Effector CD4-positive, alpha-beta T cell (primary cell): ENCODE results near the gene FDXACB1.

Experiments
- DNase-seq: peaks from one replicate; pipeline ENCODE4 v3.0.0-alpha.2; 2020
- total RNA-seq: gene quantifications from one replicate; lab custom pipeline; 2026; lab: John Stamatoyannopoulos, UW

FDXACB1 gene, protein sequence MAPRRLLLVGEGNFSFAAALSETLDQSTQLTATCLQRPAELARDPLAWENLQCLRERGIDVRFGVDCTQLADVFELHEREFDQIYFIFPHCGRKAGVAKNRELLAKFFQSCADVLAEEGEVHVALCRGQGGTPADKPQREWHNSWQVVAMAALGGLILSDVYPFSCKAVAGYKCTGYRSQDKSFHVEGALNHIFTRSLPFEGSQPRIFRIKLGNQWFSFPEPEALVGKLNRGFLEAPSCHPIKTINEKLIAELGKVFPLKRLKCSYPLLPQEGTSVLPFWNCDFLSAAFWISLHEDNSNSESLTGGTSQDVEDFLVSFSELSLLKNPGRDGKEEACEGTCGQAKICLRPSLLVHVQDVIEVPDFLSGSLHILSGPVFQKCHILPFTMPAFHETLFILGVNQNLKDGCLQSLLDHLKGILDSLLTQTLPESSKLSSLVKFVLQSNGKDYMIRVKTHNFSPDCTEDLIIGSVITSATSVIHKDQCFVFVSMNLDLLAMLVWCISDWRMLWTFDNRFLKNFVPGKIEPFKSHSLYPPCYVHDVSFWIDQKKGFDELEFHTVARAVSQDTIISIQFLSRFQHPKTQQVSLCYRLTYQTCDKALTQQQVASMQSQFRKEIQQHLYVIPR
- total RNA-seq = 1.7 reads per million

- DNase-seq = peak; percentile 96
These were observed at the start of gene FDXACB1, which contains the start of gene CFAP68 for GRCh38 chr11:111878849-111879636. Gene FDXACB1, minus strand, starts transcription at chr11:111879165. Its CDS starts 33 bp downstream, at chr11:111879132. Gene CFAP68, plus strand, starts transcription at chr11:111879541. Its CDS starts 20 bp downstream, at chr11:111879561.

GRCh38 chr11:111926505-111927391 is 47.8 kb upstream of the FDXACB1 start:
- DNase-seq = peak; percentile 91

DNA sequence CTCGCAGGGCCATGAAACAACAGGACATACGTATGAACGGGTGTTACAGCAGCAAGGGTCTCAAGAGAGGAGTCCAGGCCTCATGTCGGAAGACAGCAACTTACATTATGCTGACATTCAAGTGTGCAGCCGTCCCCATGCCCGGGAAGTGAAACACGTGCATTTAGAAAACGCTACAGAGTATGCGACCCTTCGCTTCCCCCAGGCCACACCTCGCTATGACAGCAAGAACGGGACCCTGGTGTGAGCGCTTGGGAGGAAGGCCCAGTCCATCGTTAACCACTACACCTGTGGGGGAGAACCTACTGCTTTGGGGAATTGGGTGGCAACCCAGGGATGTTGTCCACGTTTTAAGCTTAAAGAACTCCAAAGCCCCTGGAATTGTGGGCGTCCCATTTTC is 47.0 kb upstream of the FDXACB1 start:
- DNase-seq = no peak

- DNase-seq = no peak
These were observed 45.0 kb upstream of the FDXACB1 start for GRCh38 chr11:111923951-111924350.

DNA sequence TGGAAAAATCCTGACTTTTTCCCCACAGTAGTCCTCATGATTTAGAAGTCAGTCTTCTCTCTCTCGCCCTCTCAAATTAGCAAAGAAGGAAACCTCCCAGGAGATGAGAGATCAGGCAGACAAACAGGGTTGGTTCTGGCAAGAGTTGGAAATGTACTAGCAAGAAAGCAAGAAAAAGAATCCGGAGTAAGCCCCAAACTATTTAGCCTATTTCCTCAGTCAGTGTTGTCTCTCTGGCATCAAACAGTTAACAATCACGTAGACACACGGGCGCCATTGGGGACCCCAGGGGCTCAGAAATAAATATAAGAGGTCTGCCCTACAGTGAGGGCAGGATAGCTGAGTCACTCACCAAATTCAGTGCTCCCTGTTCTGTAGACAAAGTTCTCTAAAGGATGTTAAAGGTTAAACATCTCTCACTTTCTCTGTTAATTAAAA is 44.4 kb upstream of the FDXACB1 start:
- DNase-seq = no peak

DNA sequence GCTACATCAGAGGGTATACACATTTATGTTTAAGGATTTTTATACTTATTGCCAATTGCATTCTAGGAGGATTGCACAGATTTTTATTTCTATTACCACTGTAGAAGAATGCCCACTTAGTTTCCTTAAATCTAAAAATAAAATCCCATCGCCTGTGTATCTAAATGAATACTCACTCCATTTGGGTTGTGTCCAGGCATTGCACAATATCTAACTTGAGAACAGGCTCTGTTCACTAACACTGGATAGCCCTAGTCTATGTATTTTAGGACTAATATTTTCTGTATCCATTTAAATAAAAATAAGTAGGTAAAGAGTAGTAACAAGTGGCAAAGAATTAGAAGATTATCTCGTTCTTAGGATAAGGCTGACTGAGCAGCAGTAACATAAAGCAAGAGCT is 43.8 kb upstream of the FDXACB1 start:
- no peak for DNase-seq

DNA sequence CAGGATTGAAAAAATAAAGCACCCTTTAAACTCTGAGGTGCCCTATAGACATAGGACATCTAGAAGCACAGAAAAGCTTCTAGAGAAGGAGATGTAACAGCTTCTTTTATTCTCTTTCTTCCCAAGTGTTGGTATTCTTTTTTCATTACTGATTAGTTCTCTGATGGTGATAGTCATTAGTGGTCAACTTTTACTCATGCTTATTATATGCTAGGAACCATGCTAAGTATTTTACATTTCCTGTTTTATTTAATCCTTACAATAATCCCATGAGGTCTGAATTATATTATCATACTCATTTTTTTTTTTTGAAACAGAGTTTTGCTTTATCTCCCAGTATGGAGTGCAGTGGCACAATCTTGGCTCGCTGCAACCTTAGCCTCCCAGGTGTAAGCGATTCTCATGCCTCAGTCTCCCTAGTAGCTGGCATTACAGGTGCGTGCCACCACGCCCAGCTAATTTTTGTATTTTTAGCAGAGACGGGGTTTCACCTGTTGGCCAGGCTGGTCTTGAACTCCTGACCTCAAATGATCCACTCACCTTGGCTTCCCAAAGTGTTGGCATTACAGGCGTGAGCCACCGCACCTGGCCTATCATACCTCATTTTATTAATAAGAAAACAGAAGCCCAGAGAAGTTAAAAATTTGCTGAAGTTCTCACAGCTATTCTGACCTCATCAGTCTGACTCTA is 42.7 kb upstream of the FDXACB1 start:
- DNase-seq = no peak

GRCh38 chr11:111920908-111921307 is 41.9 kb upstream of the FDXACB1 start:
- DNase-seq = no peak

DNA sequence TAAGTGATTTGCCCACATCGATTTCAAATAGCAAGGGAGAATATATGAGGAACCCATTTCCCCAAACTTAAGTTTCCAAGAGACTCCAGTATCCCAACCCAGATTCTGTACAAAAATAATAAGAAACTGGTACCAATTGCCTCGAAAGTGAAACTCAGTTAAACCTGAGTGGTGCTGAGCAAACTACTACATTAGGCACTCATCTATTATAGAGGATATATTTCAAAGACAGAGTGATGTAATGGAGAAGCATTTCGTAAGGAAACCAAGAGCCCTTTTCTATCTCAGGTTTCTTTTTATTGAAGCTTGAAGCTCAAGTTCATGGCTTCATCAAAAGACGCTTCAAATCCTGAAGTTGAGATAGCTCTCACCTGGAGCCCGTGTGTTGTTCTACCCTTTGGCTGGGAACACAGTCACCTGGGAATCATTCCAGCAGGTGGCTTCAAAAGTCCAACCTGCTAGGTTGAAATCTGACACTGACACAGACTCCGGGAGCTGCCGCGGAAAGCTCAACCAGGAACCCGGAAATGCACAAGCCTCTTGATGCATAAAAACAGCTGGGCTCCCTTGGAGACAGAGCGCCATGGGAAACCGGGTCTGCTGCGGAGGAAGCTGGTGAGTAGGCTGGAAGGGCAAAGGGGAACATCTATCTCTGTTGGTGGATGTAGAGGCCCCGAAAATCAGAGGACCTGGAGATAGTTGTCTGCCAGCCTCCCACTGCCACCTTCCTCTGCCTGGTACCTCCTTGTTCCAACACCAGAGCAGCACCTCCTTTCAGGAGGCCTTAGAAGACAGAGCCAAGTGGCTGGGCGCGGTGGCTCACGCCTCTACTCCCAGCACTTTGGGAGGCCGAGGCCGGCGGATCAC is 39.7 kb upstream of the FDXACB1 start, which contains the start of gene C11orf52:
C11orf52 (plus strand) TSS at position 524 of the 867 bp plus-strand sequence; CDS start at position 584, 60 bp downstream.
- no peak for DNase-seq

DNA sequence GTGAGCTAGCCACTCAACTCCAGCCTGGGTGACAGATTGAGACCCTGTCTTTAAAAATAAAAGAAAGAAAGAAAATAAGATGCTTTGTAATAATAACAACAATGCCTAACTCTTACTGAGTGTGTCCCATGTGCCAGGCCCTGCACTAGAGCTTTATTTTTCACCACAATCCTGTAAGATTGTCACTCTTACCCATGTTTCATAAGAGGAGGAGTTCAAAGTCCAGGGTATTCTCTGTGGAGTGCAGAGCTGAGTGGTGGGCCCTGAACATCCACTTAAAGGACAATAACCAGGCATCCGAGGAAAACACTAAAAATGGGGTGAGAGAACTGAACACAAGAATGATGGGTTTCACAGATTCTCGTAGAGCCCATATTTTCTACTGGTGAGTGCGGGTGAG is 38.8 kb upstream of the FDXACB1 start:
- no peak for DNase-seq

DNA sequence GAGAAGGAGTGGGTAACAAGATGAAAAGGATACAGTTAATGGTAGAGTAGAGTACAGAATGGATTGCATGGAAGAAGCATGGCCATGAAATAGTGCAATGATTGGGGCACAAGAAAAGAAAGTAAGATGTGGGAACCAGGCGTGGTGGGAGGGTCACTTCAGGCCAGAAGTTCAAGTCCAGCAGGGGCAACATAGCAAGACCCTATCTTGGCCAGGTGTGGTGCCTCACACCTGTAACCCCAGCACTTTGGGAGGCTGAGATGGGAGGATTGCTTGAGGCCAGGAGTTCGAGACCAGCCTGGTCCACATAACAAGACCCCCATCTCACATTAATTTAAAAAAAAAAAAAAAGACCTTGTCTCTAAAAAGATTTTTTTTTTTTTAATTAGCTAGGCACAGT is 38.3 kb upstream of the FDXACB1 start:
- DNase-seq = no peak

- no peak for DNase-seq
These were observed 37.8 kb upstream of the FDXACB1 start for GRCh38 chr11:111916768-111917167.

DNA sequence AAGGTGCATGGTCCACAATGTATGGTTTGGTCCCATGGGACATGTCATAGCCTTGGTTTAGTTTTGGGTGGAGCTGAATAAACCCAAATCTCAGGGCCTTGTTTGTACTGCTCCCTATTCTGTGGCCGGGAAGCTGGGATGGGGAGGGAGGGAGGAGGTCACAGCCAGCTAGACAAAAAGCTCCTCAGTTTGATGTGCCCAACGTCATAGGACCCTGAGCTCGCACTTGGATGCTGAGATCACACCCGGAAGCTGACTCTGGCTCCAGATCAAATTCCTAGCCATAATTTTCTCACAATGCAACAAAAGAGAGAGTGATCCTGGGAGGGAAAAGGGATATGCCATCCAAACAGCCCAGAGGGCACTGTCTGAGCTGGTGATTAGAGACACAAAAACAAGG is 35.0 kb upstream of the FDXACB1 start:
- DNase-seq = no peak

DNA sequence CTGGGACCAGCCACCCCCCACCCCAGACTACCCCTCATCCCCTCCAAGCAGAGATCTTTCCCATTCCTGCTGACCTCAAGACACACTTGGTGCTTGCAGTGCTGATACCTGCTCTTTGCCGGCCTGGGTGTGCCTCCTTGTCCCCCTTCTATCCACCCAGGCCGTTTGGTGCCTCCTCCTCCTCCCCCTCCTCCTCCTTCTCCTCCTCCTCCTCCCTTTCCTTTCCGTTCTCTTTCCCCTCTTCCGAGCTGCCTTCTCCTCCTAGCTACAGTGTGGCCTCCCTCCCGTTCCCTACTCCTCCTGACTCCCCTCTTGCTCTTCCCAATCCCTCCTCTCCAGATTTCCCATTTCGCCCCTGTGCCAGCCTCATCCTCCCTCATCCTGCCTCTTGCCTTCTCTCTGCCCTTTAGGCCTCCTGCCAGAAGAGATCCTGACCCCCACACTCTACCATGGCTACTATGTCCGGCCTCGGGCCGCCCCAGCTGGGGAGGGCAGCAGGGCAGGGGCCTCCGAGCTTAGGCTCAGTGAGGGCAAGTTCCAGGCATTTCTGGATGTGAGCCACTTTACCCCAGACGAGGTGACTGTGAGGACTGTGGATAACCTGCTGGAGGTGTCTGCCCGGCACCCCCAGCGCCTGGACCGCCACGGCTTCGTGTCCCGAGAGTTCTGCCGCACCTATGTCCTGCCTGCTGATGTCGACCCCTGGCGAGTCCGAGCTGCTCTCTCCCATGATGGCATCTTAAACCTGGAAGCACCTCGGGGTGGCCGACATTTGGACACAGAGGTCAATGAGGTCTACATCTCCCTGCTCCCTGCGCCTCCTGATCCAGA is 34.3 kb upstream of the FDXACB1 start:
- DNase-seq = no peak

- no peak for DNase-seq
These were observed 33.6 kb upstream of the FDXACB1 start, which contains the start of gene HSPB2 for GRCh38 chr11:111912535-111912934. Gene HSPB2, plus strand, starts transcription at chr11:111912734. Its CDS starts 96 bp downstream, at chr11:111912830.

DNA sequence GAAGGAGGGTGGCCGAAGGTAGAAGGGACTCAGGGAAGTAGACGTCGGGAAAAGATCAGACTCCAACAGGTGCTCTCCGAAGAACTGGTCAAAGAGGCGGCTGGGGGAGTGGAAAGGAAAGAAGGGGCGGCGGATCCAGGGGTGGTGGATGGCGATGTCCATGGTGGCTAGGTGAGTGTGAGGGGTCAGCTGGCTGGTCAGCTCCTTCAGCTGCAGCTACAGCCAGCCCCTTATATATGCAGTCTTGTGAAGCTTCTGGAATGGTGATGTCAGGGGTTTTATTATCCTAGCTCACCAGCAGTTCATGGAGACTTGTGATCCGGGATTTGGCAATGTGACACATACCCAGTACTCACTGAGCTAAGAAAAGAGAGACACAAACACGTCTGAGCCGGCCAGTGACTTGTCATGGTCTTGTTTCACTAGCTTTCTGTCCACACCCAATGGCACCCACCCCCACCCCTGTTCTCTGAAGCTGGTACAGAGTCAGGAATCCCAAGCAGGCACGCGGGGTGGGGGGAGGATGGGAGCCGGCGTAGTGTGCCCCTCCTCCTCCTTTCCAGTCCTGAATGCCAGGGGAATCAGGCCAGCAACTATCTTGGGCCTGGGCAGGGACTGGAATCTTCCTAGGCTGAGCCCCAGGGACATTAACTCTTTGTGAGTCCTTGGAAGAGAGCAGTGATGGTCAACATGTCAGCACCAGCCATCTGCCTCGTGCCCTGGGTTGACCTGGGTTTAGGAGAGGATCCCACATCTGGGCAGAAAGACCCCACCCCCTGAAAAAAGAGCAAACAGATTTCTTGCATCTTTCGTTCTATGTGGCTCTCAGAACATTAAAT is 32.8 kb upstream of the FDXACB1 start, which contains the start of gene CRYAB:
CRYAB (minus strand) TSS at position 208 of the 839 bp plus-strand sequence; CDS start at position 162, 46 bp downstream.
- no peak for DNase-seq

- DNase-seq = no peak
These were observed 32.0 kb upstream of the FDXACB1 start for GRCh38 chr11:111910676-111911562.
